GM12878 (cell line): ENCODE results near the gene CCDC127. TPM values are rescaled to one million over a fixed set of nuclear protein-coding genes. Genes with fewer than 3 reads are reported as not detected.

Experiments used
- ATAC-seq: fragments of 200-7000 bp; cut with Tn5 transposase; 3 replicates; pipeline ENCODE4 v1.9.1; 2020; ENCODE audit warnings: mild to moderate bottlenecking, moderate library complexity
- BruUV-seq: library from RNA; stranded (reverse); fragments of 400-500 nt; replicated peaks from 2 replicates; lab custom pipeline; 2021; lab: Mats Ljungman, UMichigan
- CTCF ChIA-PET: fragments of 300-600 bp; sonication (Branson Sonifier 250); formaldehyde crosslinking; extraction: SDS; loops from one replicate; lab custom pipeline; 2021; ENCODE audit warnings: inconsistent platforms; lab: Yijun Ruan, JAX
- POLR2A ChIA-PET: fragments of 350-600 bp; formaldehyde crosslinking; extraction: SDS; loops from one replicate; lab custom pipeline; 2021; ENCODE audit warnings: inconsistent platforms; lab: Charles Lee
- RAD21 ChIA-PET: fragments of 300-600 bp; sonication (Branson Sonifier 250); formaldehyde crosslinking; loops from one replicate; lab custom pipeline; 2023; ENCODE audit warnings: antibody characterized with exemption; ENCODE audit not compliant: unreplicated experiment; lab: Charles Lee
- SMC1A ChIA-PET: fragments of 300-600 bp; sonication (Branson Sonifier 250); formaldehyde crosslinking; loops from one replicate; lab custom pipeline; 2023; ENCODE audit not compliant: unreplicated experiment, uncharacterized antibody; lab: Charles Lee
- DNase-seq: peaks from one replicate; pipeline ENCODE4 v3.0.0-alpha.2; 2011; ENCODE audit warnings: low read depth, low spot score
- FAIRE-seq: peaks from 3 replicates; lab custom pipeline; 2011; peaks lifted over from hg19 to GRCh38; lab: Jason Lieb, UNC
- H2AFZ ChIP-seq: 2 replicates; pipeline ENCODE4 v1.6.0; 2011; ENCODE audit warnings: low read depth, low read length, control low read depth; ENCODE audit not compliant: control insufficient read depth
- H3K27ac ChIP-seq: 2 replicates; pipeline ENCODE4 v1.5.1; 2011; ENCODE audit warnings: control low read depth; ENCODE audit not compliant: control insufficient read depth, insufficient read depth
- H3K27me3 ChIP-seq, 2 experiments: replicated peaks in 1 of 2; 2 replicates each; pipeline versions ENCODE4 v1.6.0 to v1.6.1; 2011; ENCODE audit warnings: low read length in 1 of 2; ENCODE audit not compliant: control insufficient read depth in 2 of 2, insufficient read depth in 2 of 2
- H3K36me3 ChIP-seq, 2 experiments: 2 replicates each; pipeline ENCODE4 v1.5.1; 2011; ENCODE audit warnings: low read length in 1 of 2; ENCODE audit not compliant: control insufficient read depth in 2 of 2, insufficient read depth in 2 of 2
- H3K4me1 ChIP-seq: 2 replicates; pipeline ENCODE4 v1.6.1; 2011; ENCODE audit warnings: mild to moderate bottlenecking, low read length, moderate library complexity, mixed read lengths; ENCODE audit not compliant: control insufficient read depth, insufficient read depth
- H3K4me2 ChIP-seq: 2 replicates; pipeline ENCODE4 v1.6.0; 2011; ENCODE audit warnings: control low read depth; ENCODE audit not compliant: control insufficient read depth, insufficient read depth
- H3K4me3 ChIP-seq: fragments of 200-600 bp; sonication (generic); 2 replicates; pipeline ENCODE4 v1.5.1; 2016
- H3K79me2 ChIP-seq: 2 replicates; pipeline ENCODE4 v1.6.0; 2011; ENCODE audit warnings: low read length; ENCODE audit not compliant: control insufficient read depth, insufficient read depth
- H3K9ac ChIP-seq: 2 replicates; pipeline ENCODE4 v1.8.0; 2011; ENCODE audit warnings: low read length, control low read depth, mixed read lengths; ENCODE audit not compliant: control insufficient read depth, insufficient read depth
- H3K9me3 ChIP-seq: replicated peaks from 3 replicates; pipeline ENCODE4 v1.5.1; 2011; ENCODE audit warnings: mild to moderate bottlenecking, low read length; ENCODE audit not compliant: control insufficient read depth, insufficient read depth
- H4K20me1 ChIP-seq: 2 replicates; pipeline ENCODE4 v1.6.0; 2011; ENCODE audit not compliant: control insufficient read depth, insufficient read depth
- BHLHE40 ChIP-seq, 2 experiments: fragments of 450-650 bp in 1 of 2; IDR thresholded peaks; 2 replicates each; pipeline ENCODE4 v1.6.1; 2011 to 2017; ENCODE audit warnings: low read depth in 2 of 2, borderline replicate concordance in 1 of 2, improper control_type of control experiment in 1 of 2, low read length in 1 of 2, mild to moderate bottlenecking in 1 of 2
- STAT1 ChIP-seq: fragments of 450-650 bp; conservative IDR thresholded peaks from 2 replicates; pipeline ENCODE4 v1.6.1; 2014; ENCODE audit warnings: antibody characterized with exemption, mild to moderate bottlenecking
- WGBS: methylation state at CpG from one replicate; pipeline ENCODE4 v1.1.6; 2016; ENCODE audit warnings: low lambda C conversion rate; ENCODE audit not compliant: insufficient replicate concordance, insufficient coverage; ENCODE audit errors: missing lambda C conversion rate; 5-methylcytosine and 5-hydroxymethylcytosine counted together
- in situ Hi-C: fragments of 300-500 bp; cut with MboI; formaldehyde crosslinking; loops from 9 replicates; pipeline ENCODE4 v1.14.3; 2018; ENCODE audit warnings: mixed read lengths
- intact Hi-C: fragments of 100-400 bp; cut with micrococcal nuclease; formaldehyde crosslinking; loops from one replicate; pipeline ENCODE4 v1.14.2; 2022; ENCODE audit not compliant: unreplicated experiment
- polyA plus RNA-seq, 11 experiments: library from polyadenylated mRNA; depleted of rRNA in 4 of 11; unstranded in 6 of 11; stranded (reverse) in 5 of 11; fragments of >200 nt; fragmentation: Nextera tagmentation in 4 of 11; fragmentation: Illumina TruSeq in 1 of 11; extraction: Ambion mirVana in 4 of 11; extraction: Trizol in 1 of 11; gene quantifications; 1 replicate in 1 of 11; 2 replicates in 10 of 11; pipeline versions ENCODE4 v1.2.1 to v1.2.3, GENCODE V29; 2011 to 2016; ENCODE audit warnings: inconsistent platforms in 2 of 11, missing spikeins in 2 of 11, low read depth in 1 of 11
- total RNA-seq, 4 experiments: library from RNA; depleted of rRNA in 3 of 4; stranded (reverse); fragments of >200 nt in 3 of 4; fragmentation: Illumina TruSeq in 1 of 4; extraction: Trizol in 1 of 4; gene quantifications; 2 replicates each; pipeline versions ENCODE4 v1.2.1 to v1.2.3, GENCODE V29; 2013 to 2021
- TF ChIP-seq, protein P1 (sequence below): fragments of 450-650 bp; IDR thresholded peaks from 2 replicates; pipeline ENCODE4 v1.6.1; 2017; ENCODE audit warnings: mild to moderate bottlenecking, low read depth, inconsistent platforms; ENCODE audit not compliant: poor library complexity, severe bottlenecking

CCDC127 gene
- total and polyA plus RNA-seq, 10 of the 15 experiments (the other 5 are each of a cell fraction or from before 2014, with no cell fraction given) = 1.9 to 6.9 (median 2.9) TPM

DNA sequence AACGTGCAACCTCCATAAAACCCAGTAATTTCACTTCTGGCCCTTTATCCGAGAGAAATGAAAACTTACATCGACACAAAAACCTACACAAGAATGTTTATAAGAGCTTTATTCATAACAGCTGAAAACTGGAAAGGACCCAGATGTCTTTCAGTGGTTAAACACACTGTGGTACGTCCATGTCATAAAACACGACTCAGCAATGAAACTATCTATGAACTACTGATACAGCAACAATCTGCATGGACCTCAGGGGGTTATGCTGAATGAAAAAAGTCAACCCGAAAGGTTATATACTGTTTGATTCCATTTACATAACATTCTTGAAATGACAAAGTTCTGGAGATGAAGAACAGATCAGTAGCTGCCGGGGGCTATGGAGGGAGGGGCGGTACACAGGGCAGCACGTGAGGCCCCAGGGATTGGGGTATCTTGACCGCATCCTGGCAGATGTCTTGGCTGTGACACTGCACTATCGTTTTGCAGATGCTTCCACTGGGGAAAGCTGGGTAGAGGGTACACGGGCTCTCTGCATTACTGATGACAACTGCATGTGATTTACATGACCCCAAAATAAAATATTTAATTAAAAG is 4.1 kb downstream of the CCDC127 start:
- ATAC-seq (no peak), DNase-seq (no peak), FAIRE-seq (no peak)
- no peaks in the 10 kb centered on the region for H3K27me3 ChIP-seq
- peaks cover 23% of the 10 kb centered on the region for H3K79me2 ChIP-seq
- peak overlapping the region; percentile 17; the same call in 1 of the 2 replicates for H3K4me2 ChIP-seq
- peaks cover 0 to 7% of the 10 kb centered on the region in 2 experiments; a peak in 1 of 4 replicates for H3K36me3 ChIP-seq
- SMC1A ChIA-PET = no interaction called here
- no TSS peak for BruUV-seq
- H3K9ac ChIP-seq = no peak overlapping the region
- TF ChIP-seq STAT1 (no peak), BHLHE40 (IDR thresholded peaks at IDR 0.05; ENCODE audit: borderline replicate concordance in 1 of 2, low read depth in 2 of 2, low read length in 1 of 2) (peak; percentile 57 to 68; a peak in 3 of 4 replicates)
- TF ChIP-seq, protein P1, sequence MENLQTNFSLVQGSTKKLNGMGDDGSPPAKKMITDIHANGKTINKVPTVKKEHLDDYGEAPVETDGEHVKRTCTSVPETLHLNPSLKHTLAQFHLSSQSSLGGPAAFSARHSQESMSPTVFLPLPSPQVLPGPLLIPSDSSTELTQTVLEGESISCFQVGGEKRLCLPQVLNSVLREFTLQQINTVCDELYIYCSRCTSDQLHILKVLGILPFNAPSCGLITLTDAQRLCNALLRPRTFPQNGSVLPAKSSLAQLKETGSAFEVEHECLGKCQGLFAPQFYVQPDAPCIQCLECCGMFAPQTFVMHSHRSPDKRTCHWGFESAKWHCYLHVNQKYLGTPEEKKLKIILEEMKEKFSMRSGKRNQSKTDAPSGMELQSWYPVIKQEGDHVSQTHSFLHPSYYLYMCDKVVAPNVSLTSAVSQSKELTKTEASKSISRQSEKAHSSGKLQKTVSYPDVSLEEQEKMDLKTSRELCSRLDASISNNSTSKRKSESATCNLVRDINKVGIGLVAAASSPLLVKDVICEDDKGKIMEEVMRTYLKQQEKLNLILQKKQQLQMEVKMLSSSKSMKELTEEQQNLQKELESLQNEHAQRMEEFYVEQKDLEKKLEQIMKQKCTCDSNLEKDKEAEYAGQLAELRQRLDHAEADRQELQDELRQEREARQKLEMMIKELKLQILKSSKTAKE = no peak
- RAD21 ChIA-PET = no interaction called here
- H3K27ac ChIP-seq = no peak overlapping the region
- in situ Hi-C loops = no loop called here
- CTCF ChIA-PET = interaction anchor here (1.5 kb wide), 1 partner anchor 25 kb away, joined by 5 read pairs; no protein-coding TSS in a partner anchor
- WGBS = 57% methylated on average over 12 of the region's 12 CpGs
- POLR2A ChIA-PET = no interaction called here
- H3K9me3 ChIP-seq = no peaks in the 10 kb centered on the region; the same call in 2 of the 3 replicates
- intact Hi-C loops = no loop called here
- H3K4me3 ChIP-seq = no peak overlapping the region
- H4K20me1 ChIP-seq = 0 out of 2 replicates have a peak, but pooled peaks cover 3% of the 10 kb centered on the region
- H3K4me1 ChIP-seq = no peaks in the 10 kb centered on the region; the same call in 1 of the 2 replicates
- H2AFZ ChIP-seq = no peak overlapping the region
